Measurements from ENCODE around the gene PLCH2. TPM values are rescaled to one million over a fixed set of nuclear protein-coding genes. Genes with fewer than 3 reads are reported as not detected.

The PLCH2 gene
- total and polyA plus RNA-seq, 2 of the 13 experiments (the other 11 are each of a cell fraction or from before 2014, with no cell fraction given), result 0.15 to 0.67 TPM

DNA sequence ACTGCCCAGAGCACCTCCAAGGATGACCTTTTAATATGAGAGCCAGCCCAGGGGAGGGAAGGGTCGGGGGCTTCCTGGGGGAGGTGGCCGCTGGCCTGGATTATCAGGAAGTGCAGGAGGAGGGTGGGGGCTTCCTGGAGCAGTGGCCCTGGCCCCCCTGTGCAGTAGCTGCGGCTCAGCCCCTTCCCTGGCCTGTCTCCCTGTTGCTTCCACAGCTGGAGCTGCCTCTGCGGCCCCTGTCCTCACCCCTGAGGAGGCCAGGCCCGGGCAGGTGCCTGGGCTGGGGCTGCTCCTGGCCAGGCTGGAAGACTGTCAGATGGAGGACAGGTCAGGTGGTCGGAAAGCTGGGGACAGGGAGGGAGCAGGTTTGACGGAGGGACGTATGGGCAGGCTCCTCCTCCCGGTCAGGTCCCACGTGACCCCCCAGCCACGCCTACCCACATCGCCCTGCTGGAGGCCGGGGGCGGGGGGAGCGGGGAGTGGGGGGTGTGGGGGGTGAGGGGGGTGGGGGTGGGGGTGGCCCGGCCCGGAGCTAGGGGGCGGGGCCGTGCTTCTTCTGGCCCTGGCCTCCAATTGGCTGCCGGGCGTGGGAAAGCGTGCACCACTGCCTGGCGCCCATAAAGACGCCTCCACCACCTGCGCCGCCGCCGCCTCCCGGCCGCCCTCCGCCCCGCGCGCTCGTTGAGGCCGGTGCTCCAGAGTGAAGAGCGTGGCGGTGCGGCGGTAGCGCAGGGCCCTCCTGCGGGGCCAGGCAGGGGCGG, 69.8 kb downstream of the PLCH2 start (continued):
- TF ChIP-seq, protein P1, sequence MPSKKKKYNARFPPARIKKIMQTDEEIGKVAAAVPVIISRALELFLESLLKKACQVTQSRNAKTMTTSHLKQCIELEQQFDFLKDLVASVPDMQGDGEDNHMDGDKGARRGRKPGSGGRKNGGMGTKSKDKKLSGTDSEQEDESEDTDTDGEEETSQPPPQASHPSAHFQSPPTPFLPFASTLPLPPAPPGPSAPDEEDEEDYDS (CRISPR knock-in tag; IDR thresholded peaks at IDR 0.05), result peak; percentile 95
- no peak for TF ChIP-seq ZMYM3 (CRISPR knock-in tag; IDR thresholded peaks at IDR 0.05)
- no peak for TF ChIP-seq ZNF256 (CRISPR knock-in tag; conservative IDR thresholded peaks at IDR 0.05)
- TF ChIP-seq SMAD1 (CRISPR knock-in tag; IDR thresholded peaks at IDR 0.05; ENCODE audit: borderline replicate concordance, low read depth), result no peak
- TF ChIP-seq KDM2A (CRISPR knock-in tag; IDR thresholded peaks at IDR 0.05; ENCODE audit: borderline replicate concordance, low read depth), result peak; percentile 34; the same call in 1 of the 2 replicates
- no peak for TF ChIP-seq SYNCRIP (IDR thresholded peaks at IDR 0.05; ENCODE audit: insufficient read depth, low read depth, low read length)
- TF ChIP-seq, protein P2, sequence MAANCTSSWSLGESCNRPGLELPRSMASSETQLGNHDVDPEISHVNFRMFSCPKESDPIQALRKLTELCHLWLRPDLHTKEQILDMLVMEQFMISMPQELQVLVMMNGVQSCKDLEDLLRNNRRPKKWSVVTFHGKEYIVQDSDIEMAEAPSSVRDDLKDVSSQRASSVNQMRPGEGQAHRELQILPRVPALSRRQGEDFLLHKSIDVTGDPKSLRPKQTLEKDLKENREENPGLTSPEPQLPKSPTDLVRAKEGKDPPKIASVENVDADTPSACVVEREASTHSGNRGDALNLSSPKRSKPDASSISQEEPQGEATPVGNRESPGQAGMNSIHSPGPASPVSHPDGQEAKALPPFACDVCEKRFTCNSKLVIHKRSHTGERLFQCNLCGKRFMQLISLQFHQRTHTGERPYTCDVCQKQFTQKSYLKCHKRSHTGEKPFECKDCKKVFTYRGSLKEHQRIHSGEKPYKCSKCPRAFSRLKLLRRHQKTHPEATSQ (CRISPR knock-in tag; IDR thresholded peaks at IDR 0.05; ENCODE audit: borderline replicate concordance), result no peak
- no peak for TF ChIP-seq NCOA2 (CRISPR knock-in tag; IDR thresholded peaks at IDR 0.05)
- peak; percentile 34; the same call in 1 of the 2 replicates for TF ChIP-seq ZBTB38 (CRISPR knock-in tag; IDR thresholded peaks at IDR 0.05)
- TF ChIP-seq LBX2 (CRISPR knock-in tag; IDR thresholded peaks at IDR 0.05; ENCODE audit: borderline replicate concordance), result no peak
- no peak for TF ChIP-seq RAD21 (CRISPR knock-in tag; IDR thresholded peaks at IDR 0.05)
- no peak for TF ChIP-seq DBP (CRISPR knock-in tag; IDR thresholded peaks at IDR 0.05; ENCODE audit: not compliant biosample characterization)
- TF ChIP-seq ZSCAN30 (CRISPR knock-in tag; IDR thresholded peaks at IDR 0.05), result no peak
- TF ChIP-seq U2AF2 (IDR thresholded peaks at IDR 0.05; ENCODE audit: low read depth, low read length), result no peak
- no peak for TF ChIP-seq YEATS4 (CRISPR knock-in tag; IDR thresholded peaks at IDR 0.05; ENCODE audit: borderline replicate concordance)
- TF ChIP-seq, protein P3, sequence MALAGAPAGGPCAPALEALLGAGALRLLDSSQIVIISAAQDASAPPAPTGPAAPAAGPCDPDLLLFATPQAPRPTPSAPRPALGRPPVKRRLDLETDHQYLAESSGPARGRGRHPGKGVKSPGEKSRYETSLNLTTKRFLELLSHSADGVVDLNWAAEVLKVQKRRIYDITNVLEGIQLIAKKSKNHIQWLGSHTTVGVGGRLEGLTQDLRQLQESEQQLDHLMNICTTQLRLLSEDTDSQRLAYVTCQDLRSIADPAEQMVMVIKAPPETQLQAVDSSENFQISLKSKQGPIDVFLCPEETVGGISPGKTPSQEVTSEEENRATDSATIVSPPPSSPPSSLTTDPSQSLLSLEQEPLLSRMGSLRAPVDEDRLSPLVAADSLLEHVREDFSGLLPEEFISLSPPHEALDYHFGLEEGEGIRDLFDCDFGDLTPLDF (CRISPR knock-in tag; IDR thresholded peaks at IDR 0.05), result no peak
- no peak for TF ChIP-seq SP140L (CRISPR knock-in tag; IDR thresholded peaks at IDR 0.05; ENCODE audit: borderline replicate concordance)
- no peak for TF ChIP-seq ZSCAN22 (CRISPR knock-in tag; IDR thresholded peaks at IDR 0.05)
- no peak for TF ChIP-seq ZNF841 (CRISPR knock-in tag; IDR thresholded peaks at IDR 0.05; ENCODE audit: borderline replicate concordance)
- TF ChIP-seq ZNF720 (CRISPR knock-in tag; IDR thresholded peaks at IDR 0.05), result no peak
- no peak for TF ChIP-seq MLXIP (CRISPR knock-in tag; IDR thresholded peaks at IDR 0.05; ENCODE audit: borderline replicate concordance)
- no peak for TF ChIP-seq SSRP1 (CRISPR knock-in tag; IDR thresholded peaks at IDR 0.05)
- no peak for TF ChIP-seq NR2C2 (CRISPR knock-in tag; IDR thresholded peaks at IDR 0.05; ENCODE audit: borderline replicate concordance)

Measured in HepG2 (cell line).